Measurements from ENCODE around the gene CHST15. TPM values are rescaled to one million over a fixed set of nuclear protein-coding genes. Genes with fewer than 3 reads are reported as not detected.

The CHST15 gene
- total RNA-seq, 2 donors from 2014 or later: 7.5 to 14.9 TPM

DNA sequence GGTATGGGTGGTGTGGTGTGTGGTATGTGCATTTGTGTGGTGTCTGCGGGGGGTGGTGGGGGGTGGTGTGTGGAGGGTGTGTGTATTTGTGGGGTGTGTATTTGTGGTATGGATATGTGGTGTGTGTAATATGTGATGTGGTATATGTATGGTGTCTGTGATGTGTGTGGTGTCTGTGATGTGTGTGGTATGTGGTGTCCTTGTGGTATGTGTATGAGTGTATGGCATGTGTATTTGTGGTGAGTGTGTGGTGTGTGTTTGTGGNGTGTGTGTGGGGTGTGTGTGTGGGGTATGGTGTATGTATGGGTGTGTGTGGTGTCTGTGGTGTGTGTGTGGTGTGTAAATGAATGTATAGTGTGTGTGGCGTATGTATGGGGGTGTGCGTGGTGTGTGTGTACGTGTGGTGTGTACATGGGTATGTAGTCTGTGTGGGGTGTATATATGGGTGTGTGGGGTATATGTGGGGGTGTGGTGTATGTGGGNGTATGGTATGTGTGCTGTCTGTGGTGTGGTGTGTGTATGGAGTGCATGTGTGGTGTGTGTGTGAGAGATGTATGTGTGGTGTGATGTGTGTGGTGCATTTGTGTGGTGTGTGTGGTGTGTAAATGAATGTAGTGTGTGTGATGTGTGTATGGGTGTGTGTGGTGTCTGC is 27.1 kb upstream of the CHST15 start:
- H3K9me3 Mint-ChIP-seq: no peaks in the 10 kb centered on the region
- H3K4me1 Mint-ChIP-seq: peaks cover 2% of the 10 kb centered on the region
- Histone ChIP-seq H3K9me3 (ENCODE audit: control insufficient read depth, low read length) (no peaks in the 10 kb centered on the region), H3K27me3 (ENCODE audit: control insufficient read depth, insufficient read depth, low read length, poor library complexity, severe bottlenecking) (no peaks in the 10 kb centered on the region), H3K4me3 (ENCODE audit: low read length) (no peak overlapping the region), H3K36me3 (ENCODE audit: control insufficient read depth, insufficient read depth, low read length) (no peaks in the 10 kb centered on the region), H3K27ac (ENCODE audit: low read depth, low read length) (no peak overlapping the region), H3K9ac (ENCODE audit: extremely low read depth, low read length, poor library complexity, severe bottlenecking) (no peak overlapping the region), H3K4me1 (ENCODE audit: control insufficient read depth, insufficient read depth, low read length) (no peaks in the 10 kb centered on the region)
- DNase-seq: no peak
- TF ChIP-seq, protein P1, sequence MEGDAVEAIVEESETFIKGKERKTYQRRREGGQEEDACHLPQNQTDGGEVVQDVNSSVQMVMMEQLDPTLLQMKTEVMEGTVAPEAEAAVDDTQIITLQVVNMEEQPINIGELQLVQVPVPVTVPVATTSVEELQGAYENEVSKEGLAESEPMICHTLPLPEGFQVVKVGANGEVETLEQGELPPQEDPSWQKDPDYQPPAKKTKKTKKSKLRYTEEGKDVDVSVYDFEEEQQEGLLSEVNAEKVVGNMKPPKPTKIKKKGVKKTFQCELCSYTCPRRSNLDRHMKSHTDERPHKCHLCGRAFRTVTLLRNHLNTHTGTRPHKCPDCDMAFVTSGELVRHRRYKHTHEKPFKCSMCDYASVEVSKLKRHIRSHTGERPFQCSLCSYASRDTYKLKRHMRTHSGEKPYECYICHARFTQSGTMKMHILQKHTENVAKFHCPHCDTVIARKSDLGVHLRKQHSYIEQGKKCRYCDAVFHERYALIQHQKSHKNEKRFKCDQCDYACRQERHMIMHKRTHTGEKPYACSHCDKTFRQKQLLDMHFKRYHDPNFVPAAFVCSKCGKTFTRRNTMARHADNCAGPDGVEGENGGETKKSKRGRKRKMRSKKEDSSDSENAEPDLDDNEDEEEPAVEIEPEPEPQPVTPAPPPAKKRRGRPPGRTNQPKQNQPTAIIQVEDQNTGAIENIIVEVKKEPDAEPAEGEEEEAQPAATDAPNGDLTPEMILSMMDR (conservative IDR thresholded peaks at IDR 0.05): no peak
- no peaks in the 10 kb centered on the region for H3K36me3 Mint-ChIP-seq (ENCODE audit: low read depth)
- no peak overlapping the region for H3K4me3 Mint-ChIP-seq
- 87 to 90% methylated on average over 3 to 4 of the region's 4 CpGs for WGBS, 2 experiments (ENCODE audit: insufficient coverage in 1 of 2, insufficient read length in 1 of 2)
- H3K27ac Mint-ChIP-seq: no peak overlapping the region
- no peaks in the 10 kb centered on the region for H3K27me3 Mint-ChIP-seq (ENCODE audit: insufficient read depth)

DNA sequence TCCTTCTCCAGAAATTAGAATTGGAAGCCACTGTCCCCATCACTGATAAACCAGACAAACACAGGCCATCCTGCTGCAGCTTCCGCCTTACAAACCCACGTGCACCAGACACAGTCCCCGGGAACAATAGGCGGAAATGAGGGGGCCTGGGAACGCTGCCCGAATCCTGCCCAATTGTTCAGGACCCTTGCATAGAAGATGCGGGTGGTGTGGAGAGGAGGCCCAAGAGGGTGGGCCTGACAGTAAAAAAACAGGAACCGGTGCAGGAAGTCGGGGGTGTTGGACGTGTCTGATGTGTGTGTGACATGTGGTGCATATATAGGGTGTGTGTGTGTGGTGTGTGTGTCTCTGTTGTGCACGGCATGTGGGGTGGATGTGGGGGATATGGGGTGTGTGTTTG is 26.5 kb upstream of the CHST15 start:
- no peaks in the 10 kb centered on the region for H3K9me3 Mint-ChIP-seq
- no peaks in the 10 kb centered on the region for H3K27me3 Mint-ChIP-seq (ENCODE audit: insufficient read depth)
- Histone ChIP-seq H3K27ac (ENCODE audit: low read depth, low read length) (no peak overlapping the region), H3K27me3 (ENCODE audit: control insufficient read depth, insufficient read depth, low read length, poor library complexity, severe bottlenecking) (no peaks in the 10 kb centered on the region), H3K36me3 (ENCODE audit: control insufficient read depth, insufficient read depth, low read length) (no peaks in the 10 kb centered on the region), H3K4me3 (ENCODE audit: low read length) (no peak overlapping the region), H3K4me1 (ENCODE audit: control insufficient read depth, insufficient read depth, low read length) (no peaks in the 10 kb centered on the region), H3K9me3 (ENCODE audit: control insufficient read depth, low read length) (no peaks in the 10 kb centered on the region), H3K9ac (ENCODE audit: extremely low read depth, low read length, poor library complexity, severe bottlenecking) (no peak overlapping the region)
- peaks cover 2% of the 10 kb centered on the region for H3K4me1 Mint-ChIP-seq
- TF ChIP-seq, protein P1 (conservative IDR thresholded peaks at IDR 0.05): no peak
- H3K27ac Mint-ChIP-seq: peak overlapping the region; percentile 17
- no peaks in the 10 kb centered on the region for H3K36me3 Mint-ChIP-seq (ENCODE audit: low read depth)
- no peak for DNase-seq
- H3K4me3 Mint-ChIP-seq: no peak overlapping the region
- 88 to 100% methylated on average over 2 to 11 of the region's 11 CpGs for WGBS, 2 experiments (ENCODE audit: insufficient coverage in 1 of 2, insufficient read length in 1 of 2)

DNA sequence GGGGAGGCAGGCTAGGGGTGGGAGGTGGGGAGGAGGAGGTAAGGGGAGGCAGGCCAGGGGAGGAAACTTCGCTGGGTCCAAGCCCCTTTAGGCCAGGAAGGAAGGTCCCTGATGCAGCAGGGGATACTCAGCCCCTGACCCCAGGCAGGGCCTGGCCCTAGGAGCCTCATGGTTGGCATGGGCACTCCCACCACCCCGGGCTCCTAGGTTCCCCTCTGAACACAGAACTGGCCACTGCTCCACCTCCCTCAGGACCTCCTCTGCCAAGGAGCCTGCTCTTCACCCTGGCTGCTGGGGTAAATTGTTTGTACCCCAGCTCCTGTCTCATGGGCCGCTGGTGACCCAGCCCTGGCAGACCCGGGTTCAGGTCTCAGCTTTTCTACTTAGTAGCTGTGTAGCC is 25.8 kb upstream of the CHST15 start:
- H3K4me1 Mint-ChIP-seq: peaks cover 2% of the 10 kb centered on the region
- TF ChIP-seq, protein P1 (conservative IDR thresholded peaks at IDR 0.05): no peak
- H3K4me3 Mint-ChIP-seq: no peak overlapping the region
- Histone ChIP-seq H3K4me1 (ENCODE audit: control insufficient read depth, insufficient read depth, low read length) (no peaks in the 10 kb centered on the region), H3K27ac (ENCODE audit: low read depth, low read length) (no peak overlapping the region), H3K27me3 (ENCODE audit: control insufficient read depth, insufficient read depth, low read length, poor library complexity, severe bottlenecking) (no peaks in the 10 kb centered on the region), H3K9ac (ENCODE audit: extremely low read depth, low read length, poor library complexity, severe bottlenecking) (no peak overlapping the region), H3K36me3 (ENCODE audit: control insufficient read depth, insufficient read depth, low read length) (no peaks in the 10 kb centered on the region), H3K9me3 (ENCODE audit: control insufficient read depth, low read length) (no peaks in the 10 kb centered on the region), H3K4me3 (ENCODE audit: low read length) (no peak overlapping the region)
- H3K36me3 Mint-ChIP-seq (ENCODE audit: low read depth): no peaks in the 10 kb centered on the region
- H3K27me3 Mint-ChIP-seq (ENCODE audit: insufficient read depth): no peaks in the 10 kb centered on the region
- no peak overlapping the region for H3K27ac Mint-ChIP-seq
- no peaks in the 10 kb centered on the region for H3K9me3 Mint-ChIP-seq
- no peak for DNase-seq
- 75 to 82% methylated on average over 4 of the region's 4 CpGs for whole genome bisulfite sequencing, 2 experiments (ENCODE audit: insufficient coverage in 1 of 2, insufficient read length in 1 of 2)
